Gastrocnemius medialis (tissue), 4 donors: ENCODE results near the gene TMPRSS3.

ENCODE experiments used
- POLR2A ChIP-seq, 2 donors: fragments of 450-650 bp; IDR thresholded peaks; one replicate each; pipeline ENCODE4 v1.6.1; 2017; ENCODE audit warnings: antibody characterized with exemption in 2 of 2, mild to moderate bottlenecking in 2 of 2, moderate library complexity in 2 of 2
- TF ChIP-seq, protein P1 (sequence below), 5 experiments: fragments of 450-650 bp in 3 of 5; fragments of 200-600 bp in 2 of 5; sonication (generic) in 2 of 5; IDR thresholded peaks in 4 of 5; conservative IDR thresholded peaks in 1 of 5; 1 replicate in 4 of 5; 2 replicates in 1 of 5; pipeline ENCODE4 v1.5.1; 2016 to 2019; ENCODE audit warnings: antibody characterized with exemption in 5 of 5, mild to moderate bottlenecking in 3 of 5, moderate library complexity in 3 of 5

DNA sequence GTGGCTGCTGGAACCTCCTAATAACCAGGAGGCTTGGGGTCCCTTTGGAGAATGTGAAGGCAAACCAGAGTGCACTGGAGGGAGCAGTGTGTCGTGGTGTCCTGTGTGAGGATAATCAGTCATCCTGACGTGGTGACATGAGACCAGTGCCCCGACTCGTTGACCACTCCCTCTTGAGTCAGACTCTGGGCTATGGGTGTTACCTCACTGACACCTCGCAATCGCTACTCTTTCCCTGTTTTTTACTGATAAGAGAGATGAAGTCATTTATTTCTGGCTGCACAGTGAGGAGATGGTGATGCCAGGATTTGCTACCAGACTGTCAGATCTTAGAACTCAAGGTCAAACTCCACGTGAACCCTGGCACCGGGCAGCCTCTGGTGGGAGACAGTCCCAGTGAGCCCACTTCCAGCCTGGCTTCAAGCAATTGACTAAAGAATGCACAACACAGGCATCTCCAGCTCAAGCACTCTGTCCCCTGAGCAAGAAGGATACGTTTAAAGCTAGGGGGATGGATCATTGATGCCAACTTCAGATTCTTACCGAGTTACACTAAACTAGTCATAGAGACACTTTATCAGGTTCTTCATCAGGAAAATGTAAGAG lies 38.2 kb upstream of the TMPRSS3 start:
- no peak for TF ChIP-seq POLR2A (IDR thresholded peaks at IDR 0.05)
- TF ChIP-seq, protein P1, sequence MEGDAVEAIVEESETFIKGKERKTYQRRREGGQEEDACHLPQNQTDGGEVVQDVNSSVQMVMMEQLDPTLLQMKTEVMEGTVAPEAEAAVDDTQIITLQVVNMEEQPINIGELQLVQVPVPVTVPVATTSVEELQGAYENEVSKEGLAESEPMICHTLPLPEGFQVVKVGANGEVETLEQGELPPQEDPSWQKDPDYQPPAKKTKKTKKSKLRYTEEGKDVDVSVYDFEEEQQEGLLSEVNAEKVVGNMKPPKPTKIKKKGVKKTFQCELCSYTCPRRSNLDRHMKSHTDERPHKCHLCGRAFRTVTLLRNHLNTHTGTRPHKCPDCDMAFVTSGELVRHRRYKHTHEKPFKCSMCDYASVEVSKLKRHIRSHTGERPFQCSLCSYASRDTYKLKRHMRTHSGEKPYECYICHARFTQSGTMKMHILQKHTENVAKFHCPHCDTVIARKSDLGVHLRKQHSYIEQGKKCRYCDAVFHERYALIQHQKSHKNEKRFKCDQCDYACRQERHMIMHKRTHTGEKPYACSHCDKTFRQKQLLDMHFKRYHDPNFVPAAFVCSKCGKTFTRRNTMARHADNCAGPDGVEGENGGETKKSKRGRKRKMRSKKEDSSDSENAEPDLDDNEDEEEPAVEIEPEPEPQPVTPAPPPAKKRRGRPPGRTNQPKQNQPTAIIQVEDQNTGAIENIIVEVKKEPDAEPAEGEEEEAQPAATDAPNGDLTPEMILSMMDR (IDR thresholded peaks at IDR 0.05 in 4 of 5, conservative IDR thresholded peaks at IDR 0.05 in 1 of 5) = no peak
